ENCODE data around the gene OTUD1. TPM values are rescaled to one million over a fixed set of nuclear protein-coding genes. Genes with fewer than 3 reads are reported as not detected.

The OTUD1 gene
- total RNA-seq, 1 experiment from 2014 or later = 3.8 TPM

DNA sequence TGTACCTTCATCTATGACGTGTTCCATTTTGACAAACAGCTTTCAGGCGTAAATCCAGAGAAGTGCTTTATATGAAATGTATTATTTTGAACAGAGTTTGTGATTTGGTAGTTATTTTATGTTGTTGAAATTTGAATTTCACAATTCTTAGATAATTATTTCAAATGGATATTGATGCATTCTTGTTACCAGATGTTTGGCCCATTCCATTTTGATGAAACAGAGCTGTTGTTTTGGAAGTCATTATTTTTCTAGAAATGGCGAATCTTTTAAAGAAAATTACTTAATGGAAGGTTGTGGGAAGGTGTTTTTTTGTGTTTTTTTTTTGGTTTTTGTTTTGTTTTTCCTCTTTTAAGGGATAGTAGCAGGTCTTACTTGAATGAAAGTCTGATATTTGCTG is 2.4 kb downstream of the OTUD1 start:
- Mint-ChIP-seq H3K27me3 (ENCODE audit: low read depth) (peaks cover 15% of the 10 kb centered on the region), H3K9me3 (no peaks in the 10 kb centered on the region; a peak in 2 of 5 replicates), H3K4me3 (peak overlapping the region; percentile 71 to 90), H3K4me1 (peaks cover 22 to 24% of the 10 kb centered on the region in 2 experiments), H3K36me3 (ENCODE audit: insufficient read depth in 1 of 3, low read depth in 3 of 3) (peaks cover 0 to 4% (median 0%) of the 10 kb centered on the region in 3 experiments; a peak in 3 of 7 replicates), H3K27ac (no peak overlapping the region)
- no peak overlapping the region for H3K14ac ChIP-seq (ENCODE audit: insufficient read depth, low read length)
- H3K4me2 ChIP-seq (ENCODE audit: insufficient read depth, insufficient read length, low read length) = no peak overlapping the region
- no peak overlapping the region for H3K4ac ChIP-seq (ENCODE audit: low read depth, low read length)
- no peak overlapping the region for H4K5ac ChIP-seq (ENCODE audit: insufficient read length, low read depth, low read length)
- no peak overlapping the region for H2BK12ac ChIP-seq (ENCODE audit: insufficient read length, low read depth, low read length)
- H2AK5ac ChIP-seq (ENCODE audit: insufficient read length, low read length) = no peak overlapping the region
- no peak overlapping the region for H4K91ac ChIP-seq (ENCODE audit: insufficient read length, low read depth, low read length)
- no peak overlapping the region for H4K8ac ChIP-seq (replicated peaks; ENCODE audit: insufficient read length, low read depth, low read length)
- no peaks in the 10 kb centered on the region for H3K79me2 ChIP-seq (ENCODE audit: insufficient read depth, low read length)
- no peak overlapping the region for H3K27ac ChIP-seq (ENCODE audit: insufficient read length, low read depth, low read length)
- H3K23me2 ChIP-seq (ENCODE audit: insufficient read length, low read depth, low read length, poor library complexity, severe bottlenecking) = peaks cover 5% of the 10 kb centered on the region
- H2BK15ac ChIP-seq (ENCODE audit: low read depth, low read length) = no peak overlapping the region
- H3K79me1 ChIP-seq (ENCODE audit: insufficient read depth, low read depth, low read length, poor library complexity, severe bottlenecking) = no peaks in the 10 kb centered on the region
- no peaks in the 10 kb centered on the region for H3K27me3 ChIP-seq (ENCODE audit: insufficient read depth, low read length)
- no peaks in the 10 kb centered on the region for H3K9me3 ChIP-seq (ENCODE audit: control insufficient read depth, low read depth, low read length)
- H2BK120ac ChIP-seq (ENCODE audit: low read depth, low read length, poor library complexity, severe bottlenecking) = no peak overlapping the region
- H3K18ac ChIP-seq (ENCODE audit: insufficient read length, low read depth, low read length) = no peak overlapping the region
- no peaks in the 10 kb centered on the region for H3K4me1 ChIP-seq (ENCODE audit: insufficient read depth, low read length)
- H2BK20ac ChIP-seq (ENCODE audit: low read depth, low read length, poor library complexity, severe bottlenecking) = no peak overlapping the region
- no peak overlapping the region for H3K9ac ChIP-seq (ENCODE audit: extremely low read depth, insufficient read length, low read length)
- no peak overlapping the region for H3K56ac ChIP-seq (ENCODE audit: insufficient read length, low read depth, low read length)
- no peak overlapping the region for H2AFZ ChIP-seq (ENCODE audit: low read length)
- TF ChIP-seq, protein P1, sequence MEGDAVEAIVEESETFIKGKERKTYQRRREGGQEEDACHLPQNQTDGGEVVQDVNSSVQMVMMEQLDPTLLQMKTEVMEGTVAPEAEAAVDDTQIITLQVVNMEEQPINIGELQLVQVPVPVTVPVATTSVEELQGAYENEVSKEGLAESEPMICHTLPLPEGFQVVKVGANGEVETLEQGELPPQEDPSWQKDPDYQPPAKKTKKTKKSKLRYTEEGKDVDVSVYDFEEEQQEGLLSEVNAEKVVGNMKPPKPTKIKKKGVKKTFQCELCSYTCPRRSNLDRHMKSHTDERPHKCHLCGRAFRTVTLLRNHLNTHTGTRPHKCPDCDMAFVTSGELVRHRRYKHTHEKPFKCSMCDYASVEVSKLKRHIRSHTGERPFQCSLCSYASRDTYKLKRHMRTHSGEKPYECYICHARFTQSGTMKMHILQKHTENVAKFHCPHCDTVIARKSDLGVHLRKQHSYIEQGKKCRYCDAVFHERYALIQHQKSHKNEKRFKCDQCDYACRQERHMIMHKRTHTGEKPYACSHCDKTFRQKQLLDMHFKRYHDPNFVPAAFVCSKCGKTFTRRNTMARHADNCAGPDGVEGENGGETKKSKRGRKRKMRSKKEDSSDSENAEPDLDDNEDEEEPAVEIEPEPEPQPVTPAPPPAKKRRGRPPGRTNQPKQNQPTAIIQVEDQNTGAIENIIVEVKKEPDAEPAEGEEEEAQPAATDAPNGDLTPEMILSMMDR (conservative IDR thresholded peaks at IDR 0.05) = no peak
- no peak overlapping the region for H3T11ph ChIP-seq (ENCODE audit: low read length)
- 100% methylated on average over 1 of the region's 3 CpGs for WGBS (ENCODE audit: extremely low coverage, insufficient read length, low lambda C conversion rate)
- no peak for DNase-seq
- H2BK5ac ChIP-seq (ENCODE audit: insufficient read length, low read length) = no peak overlapping the region
- no peaks in the 10 kb centered on the region for H4K20me1 ChIP-seq (ENCODE audit: control insufficient read depth, insufficient read depth, insufficient read length)
- no peak overlapping the region for H3K23ac ChIP-seq (ENCODE audit: insufficient read length, low read depth, low read length)
